ENCODE measurements around the gene KLHL6. TPM values are rescaled to one million over a fixed set of nuclear protein-coding genes. Genes with fewer than 3 reads are reported as not detected.

The KLHL6 gene
- total RNA-seq, 4 donors from 2014 or later, result 2.1 to 4.5 (median 3.0) TPM

DNA sequence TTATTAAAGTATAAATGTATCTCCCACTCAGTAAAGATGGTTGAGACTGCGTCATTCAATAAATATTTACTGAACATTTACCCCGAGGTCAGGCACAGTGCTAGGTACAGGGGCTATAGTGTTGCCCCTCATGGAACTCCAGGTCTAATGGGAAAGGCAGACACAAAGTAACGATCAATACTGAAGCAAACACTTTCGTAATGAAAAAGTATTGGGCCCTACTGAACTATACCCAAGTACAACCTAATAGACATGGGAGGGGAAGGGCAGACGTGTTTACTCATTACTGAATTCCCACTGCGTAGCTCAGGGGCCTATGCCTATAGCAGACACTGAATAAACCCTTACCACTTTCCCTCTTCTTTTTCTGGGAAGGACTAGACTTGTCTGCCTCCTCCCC is 56.9 kb downstream of the KLHL6 start:
- Histone ChIP-seq H3K36me3 (no peaks in the 10 kb centered on the region), H3K4me1 (no peaks in the 10 kb centered on the region), H3K9me3 (peaks cover 0 to 4% (median 0%) of the 10 kb centered on the region in 4 donors), H3K27ac (no peak overlapping the region), H3K27me3 (no peaks in the 10 kb centered on the region), H3K4me3 (no peak overlapping the region)
- no peak for DNase-seq (ENCODE audit: low spot score in 2 of 2)
- TF ChIP-seq, protein P1, sequence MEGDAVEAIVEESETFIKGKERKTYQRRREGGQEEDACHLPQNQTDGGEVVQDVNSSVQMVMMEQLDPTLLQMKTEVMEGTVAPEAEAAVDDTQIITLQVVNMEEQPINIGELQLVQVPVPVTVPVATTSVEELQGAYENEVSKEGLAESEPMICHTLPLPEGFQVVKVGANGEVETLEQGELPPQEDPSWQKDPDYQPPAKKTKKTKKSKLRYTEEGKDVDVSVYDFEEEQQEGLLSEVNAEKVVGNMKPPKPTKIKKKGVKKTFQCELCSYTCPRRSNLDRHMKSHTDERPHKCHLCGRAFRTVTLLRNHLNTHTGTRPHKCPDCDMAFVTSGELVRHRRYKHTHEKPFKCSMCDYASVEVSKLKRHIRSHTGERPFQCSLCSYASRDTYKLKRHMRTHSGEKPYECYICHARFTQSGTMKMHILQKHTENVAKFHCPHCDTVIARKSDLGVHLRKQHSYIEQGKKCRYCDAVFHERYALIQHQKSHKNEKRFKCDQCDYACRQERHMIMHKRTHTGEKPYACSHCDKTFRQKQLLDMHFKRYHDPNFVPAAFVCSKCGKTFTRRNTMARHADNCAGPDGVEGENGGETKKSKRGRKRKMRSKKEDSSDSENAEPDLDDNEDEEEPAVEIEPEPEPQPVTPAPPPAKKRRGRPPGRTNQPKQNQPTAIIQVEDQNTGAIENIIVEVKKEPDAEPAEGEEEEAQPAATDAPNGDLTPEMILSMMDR (IDR thresholded peaks at IDR 0.05), result no peak
- TF ChIP-seq POLR2A (IDR thresholded peaks at IDR 0.05) (no peak), EP300 (IDR thresholded peaks at IDR 0.05) (no peak)
- 80 to 84% methylated on average over 6 of the region's 6 CpGs for WGBS, 2 donors

DNA sequence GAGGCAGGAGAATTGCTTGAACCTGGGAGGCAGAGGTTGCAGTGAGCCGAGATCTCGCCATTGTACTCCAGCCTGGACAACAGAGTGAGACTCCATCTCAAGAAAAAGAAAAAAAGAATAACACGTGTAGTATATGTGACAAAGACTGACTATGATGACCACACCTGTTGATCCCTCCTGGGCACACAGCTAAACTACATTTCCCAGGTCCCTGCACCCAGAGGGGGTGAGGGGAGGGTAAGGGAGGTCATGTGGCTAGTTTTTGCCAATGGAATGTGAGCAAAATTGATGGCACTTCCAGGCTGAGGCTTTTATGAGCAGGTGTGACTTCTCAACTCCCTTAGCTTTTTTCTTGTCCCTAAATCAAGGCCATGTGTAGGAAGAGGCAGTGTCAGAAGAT is 58.2 kb downstream of the KLHL6 start:
- Histone ChIP-seq H3K9me3 (peaks cover 0 to 4% (median 0%) of the 10 kb centered on the region in 4 donors), H3K27me3 (no peaks in the 10 kb centered on the region), H3K27ac (no peak overlapping the region), H3K36me3 (no peaks in the 10 kb centered on the region), H3K4me1 (no peaks in the 10 kb centered on the region), H3K4me3 (no peak overlapping the region)
- no peak for TF ChIP-seq POLR2A (IDR thresholded peaks at IDR 0.05)
- TF ChIP-seq, protein P1 (IDR thresholded peaks at IDR 0.05), result no peak
- no peak for TF ChIP-seq EP300 (IDR thresholded peaks at IDR 0.05)
- 95% methylated on average over 3 of the region's 3 CpGs for WGBS, 2 donors
- no peak for DNase-seq (ENCODE audit: low spot score in 2 of 2)

DNA sequence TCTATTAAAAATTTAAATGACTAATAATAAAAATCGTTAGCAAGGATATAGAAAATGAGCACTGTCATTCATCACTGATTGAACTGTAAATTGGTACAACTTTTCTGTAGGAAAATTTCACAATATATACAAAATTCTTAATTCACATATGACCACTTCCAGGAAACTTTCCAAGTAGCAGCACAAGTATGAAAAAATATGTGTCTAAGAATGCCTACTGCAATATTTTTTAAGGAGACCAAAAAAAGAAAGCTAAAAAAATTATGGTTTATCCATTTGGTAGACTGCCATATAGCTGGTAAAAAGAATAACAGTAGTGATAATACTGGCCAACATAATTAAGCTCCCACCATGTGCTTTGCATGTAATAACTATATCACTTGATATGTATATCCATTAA is 59.2 kb downstream of the KLHL6 start:
- no peak for DNase-seq (ENCODE audit: low spot score in 2 of 2)
- 83 to 94% methylated on average over 1 of the region's 1 CpG for WGBS, 2 donors
- H3K4me1 ChIP-seq, result no peaks in the 10 kb centered on the region
- no peaks in the 10 kb centered on the region for H3K27me3 ChIP-seq
- H3K4me3 ChIP-seq, result no peak overlapping the region
- no peak overlapping the region for H3K27ac ChIP-seq
- H3K36me3 ChIP-seq, result no peaks in the 10 kb centered on the region
- H3K9me3 ChIP-seq, result peaks cover 0 to 4% (median 0%) of the 10 kb centered on the region in 4 donors
- TF ChIP-seq EP300 (IDR thresholded peaks at IDR 0.05) (no peak), POLR2A (IDR thresholded peaks at IDR 0.05) (no peak)
- TF ChIP-seq, protein P1 (IDR thresholded peaks at IDR 0.05), result no peak

DNA sequence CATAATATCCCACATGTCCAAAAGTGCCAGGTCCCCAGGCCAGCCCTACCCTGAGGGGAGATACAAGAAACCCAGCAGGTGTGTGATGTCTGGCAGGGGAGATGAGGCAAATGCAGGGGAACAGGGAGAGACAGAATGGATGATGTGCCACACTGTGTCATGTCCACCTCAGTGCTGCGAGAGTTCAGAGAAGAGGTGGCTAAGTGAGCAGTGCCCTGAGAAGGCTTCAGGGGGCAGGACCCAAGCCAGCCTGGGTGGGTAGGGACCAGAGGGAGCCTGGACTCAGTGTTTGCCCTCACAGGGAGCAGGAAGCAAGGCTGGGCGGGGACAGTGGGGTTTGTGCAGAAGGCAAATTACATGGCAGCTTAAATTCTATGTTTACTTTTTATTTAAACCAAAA is 61.2 kb downstream of the KLHL6 start:
- H3K27ac ChIP-seq, result no peak overlapping the region
- 76 to 82% methylated on average over 2 of the region's 2 CpGs for WGBS, 2 donors
- H3K4me3 ChIP-seq, result no peak overlapping the region
- peaks cover 0 to 4% (median 0%) of the 10 kb centered on the region in 4 donors for H3K9me3 ChIP-seq
- no peaks in the 10 kb centered on the region for H3K36me3 ChIP-seq
- no peak for DNase-seq (ENCODE audit: low spot score in 2 of 2)
- TF ChIP-seq POLR2A (IDR thresholded peaks at IDR 0.05) (no peak), EP300 (IDR thresholded peaks at IDR 0.05) (no peak)
- TF ChIP-seq, protein P1 (IDR thresholded peaks at IDR 0.05), result no peak
- no peaks in the 10 kb centered on the region for H3K27me3 ChIP-seq
- no peaks in the 10 kb centered on the region for H3K4me1 ChIP-seq

DNA sequence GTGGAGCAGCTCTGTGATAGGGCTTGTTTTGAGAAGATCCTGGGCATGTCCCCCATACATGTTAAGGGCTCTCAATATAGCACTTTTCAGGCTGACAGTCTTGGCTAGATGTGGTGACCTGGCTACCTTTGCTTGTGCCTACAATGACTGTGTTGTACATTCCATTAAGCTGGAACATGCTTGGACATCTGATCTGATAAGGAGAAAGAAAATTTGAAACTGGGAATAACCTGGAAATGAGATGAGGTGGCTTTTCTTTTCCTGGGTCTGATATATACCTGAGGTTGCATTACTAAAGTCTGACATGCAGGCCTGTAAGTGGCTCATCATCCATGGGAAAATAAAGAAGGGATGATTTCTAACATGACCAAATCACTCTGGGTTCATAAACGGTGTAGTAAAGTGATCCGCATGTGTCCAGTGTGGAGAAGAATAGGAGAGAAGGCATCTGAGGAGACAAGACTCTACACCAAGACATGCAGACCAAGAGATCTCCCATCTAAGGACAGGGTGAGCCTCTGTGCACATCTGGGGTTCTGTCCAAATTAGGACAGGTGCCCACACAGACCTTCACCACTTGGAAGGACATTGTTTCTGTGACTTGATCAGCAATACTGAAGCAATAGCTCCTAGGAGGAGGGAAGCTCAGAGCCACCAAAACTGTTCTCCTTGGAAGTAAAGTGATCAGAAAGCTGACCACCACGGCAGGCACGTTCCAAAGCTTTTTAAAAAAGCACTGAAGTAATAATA is 62.0 kb downstream of the KLHL6 start:
- DNase-seq (ENCODE audit: low spot score in 2 of 2), result no peak

More for the DNA sequence above, 62.0 kb downstream of the KLHL6 start:
- no peaks in the 10 kb centered on the region for H3K36me3 ChIP-seq
- TF ChIP-seq, protein P1 (IDR thresholded peaks at IDR 0.05), result no peak
- TF ChIP-seq POLR2A (IDR thresholded peaks at IDR 0.05), result no peak
- no peaks in the 10 kb centered on the region for H3K4me1 ChIP-seq
- 80 to 87% methylated on average over 4 of the region's 4 CpGs for WGBS, 2 donors
- no peaks in the 10 kb centered on the region for H3K27me3 ChIP-seq
- no peak overlapping the region for H3K4me3 ChIP-seq
- H3K27ac ChIP-seq, result no peak overlapping the region
- H3K9me3 ChIP-seq, result peaks cover 0 to 4% (median 0%) of the 10 kb centered on the region in 4 donors

All from tibial nerve (tissue), 4 donors.